Measurements from ENCODE around the gene BARX1. TPM values are rescaled to one million over a fixed set of nuclear protein-coding genes. Genes with fewer than 3 reads are reported as not detected.
"Not testable (repeated sequence)": the region's sequence is repeated elsewhere in the genome, so short reads cannot be mapped to it uniquely, and the experiment has no call there.

Gene BARX1
- total and polyA plus RNA-seq, 2 experiments from 2014 or later: not detected

DNA sequence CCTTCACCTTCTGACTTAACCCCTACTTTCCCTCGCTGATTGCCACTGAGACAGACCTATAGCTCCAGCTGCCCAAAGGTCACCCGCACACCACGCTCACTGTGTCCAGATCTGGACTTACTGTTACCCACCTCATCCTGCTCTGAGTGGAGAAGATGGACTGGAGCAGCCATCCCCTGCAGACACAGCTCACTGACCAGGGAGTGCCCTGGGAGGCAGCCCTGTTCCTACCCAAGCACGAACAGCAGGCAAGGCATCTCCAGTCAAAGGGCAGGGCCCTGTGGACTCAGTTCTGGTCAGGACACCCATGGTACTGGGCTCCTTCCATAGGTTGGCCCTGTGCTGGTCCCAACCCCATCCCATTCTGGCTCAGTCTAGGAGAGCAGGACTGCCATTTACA is 9.5 kb upstream of the BARX1 start:
- no peaks in the 10 kb centered on the region for H3K79me2 ChIP-seq (ENCODE audit: insufficient read depth)
- no peak for DNase-seq
- H3K4me1 ChIP-seq (ENCODE audit: insufficient read depth): peaks cover 6% of the 10 kb centered on the region; the same call in 1 of the 2 replicates
- H3K4me2 ChIP-seq (ENCODE audit: unreplicated experiment): no peak overlapping the region
- TF ChIP-seq EZH2 (IDR thresholded peaks at IDR 0.05; ENCODE audit: insufficient read depth, poor library complexity, severe bottlenecking): no peak
- TF ChIP-seq EZH2phosphoT487 (IDR thresholded peaks at IDR 0.05; ENCODE audit: insufficient read depth, low read depth): no peak
- H3K9ac ChIP-seq: no peak overlapping the region
- H3K36me3 ChIP-seq (ENCODE audit: low read depth): no peaks in the 10 kb centered on the region
- H3K4me3 ChIP-seq: no peak overlapping the region
- peaks cover 14% of the 10 kb centered on the region for H3K27me3 ChIP-seq (replicated peaks; ENCODE audit: insufficient read depth)
- H3K27ac ChIP-seq: no peak overlapping the region
- in situ Hi-C loops (cut with MboI): loop anchor here (10.0 kb wide), 1 partner anchor 280 kb away; no protein-coding TSS in a partner anchor
- no peaks in the 10 kb centered on the region for H4K20me1 ChIP-seq (ENCODE audit: insufficient read depth)
- 82 to 87% methylated on average over 4 of the region's 4 CpGs for WGBS, 2 experiments (ENCODE audit: low coverage in 1 of 2, low lambda C conversion rate in 2 of 2, missing lambda C conversion rate in 2 of 2)
- H3K9me3 ChIP-seq (ENCODE audit: low read depth): no peaks in the 10 kb centered on the region
- no peaks in the 10 kb centered on the region for H3K9me2 ChIP-seq (ENCODE audit: insufficient read depth)
- H2AFZ ChIP-seq: no peak overlapping the region
- H3F3A ChIP-seq (ENCODE audit: insufficient read depth): peaks cover 11% of the 10 kb centered on the region; the same call in 1 of the 2 replicates

DNA sequence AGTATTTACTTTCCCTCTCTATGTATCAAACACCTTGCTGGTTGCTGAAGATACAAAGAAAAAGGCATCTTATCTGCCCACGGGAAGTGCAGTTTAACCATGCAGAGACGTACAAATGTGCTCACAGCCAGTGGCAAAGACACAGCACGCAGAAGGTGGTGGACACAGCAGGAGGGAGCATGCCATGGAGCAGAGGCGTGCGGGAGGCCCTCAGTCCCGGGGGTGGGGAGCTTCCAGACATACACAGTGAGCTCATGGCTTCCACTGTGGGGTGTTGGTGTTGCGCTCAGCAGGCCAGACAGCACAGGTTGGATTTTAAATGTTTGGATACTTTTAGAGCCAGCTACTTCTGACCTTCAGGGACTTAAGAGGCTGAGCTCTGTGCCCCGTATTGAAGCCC is 8.8 kb upstream of the BARX1 start:
- in situ Hi-C loops (cut with MboI): loop anchor here (10.0 kb wide), 1 partner anchor 279 kb away; no protein-coding TSS in a partner anchor

DNA sequence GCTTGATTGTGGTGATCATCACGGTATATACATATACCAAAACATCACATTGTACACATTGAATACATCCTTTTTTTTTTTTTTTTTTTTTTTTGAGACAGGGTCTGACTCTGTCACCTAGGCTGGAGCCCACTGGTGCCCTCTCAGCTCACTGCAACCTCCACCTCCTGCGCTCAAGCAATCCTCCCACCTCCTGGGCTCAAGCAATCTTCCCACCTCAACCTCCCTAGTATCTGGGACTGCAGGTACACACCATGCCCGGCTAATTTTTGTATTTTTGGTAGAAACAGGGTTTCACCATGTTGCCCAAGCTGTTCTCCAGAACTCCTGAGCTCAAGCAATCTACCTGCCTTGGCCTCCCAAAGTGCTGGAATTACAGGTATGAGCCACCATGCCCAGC is 8.3 kb upstream of the BARX1 start:
- 44 to 45% methylated on average over 3 of the region's 3 CpGs for WGBS, 2 experiments (ENCODE audit: low coverage in 1 of 2, low lambda C conversion rate in 2 of 2, missing lambda C conversion rate in 2 of 2)
- H3K27ac ChIP-seq; H3K4me1 ChIP-seq (ENCODE audit: insufficient read depth); H3K9ac ChIP-seq; H3K9me3 ChIP-seq (ENCODE audit: low read depth); DNase-seq; H3K36me3 ChIP-seq (ENCODE audit: low read depth); H3K79me2 ChIP-seq (ENCODE audit: insufficient read depth); H3K9me2 ChIP-seq (ENCODE audit: insufficient read depth); H3K4me2 ChIP-seq (ENCODE audit: unreplicated experiment); H4K20me1 ChIP-seq (ENCODE audit: insufficient read depth); H3K4me3 ChIP-seq: not testable (repeated sequence)
- 0 out of 2 replicates have a peak overlapping the region, but pooled peaks have one; percentile 26 for H2AFZ ChIP-seq
- peaks cover 11% of the 10 kb centered on the region; the same call in 1 of the 2 replicates for H3F3A ChIP-seq (ENCODE audit: insufficient read depth)
- in situ Hi-C loops (cut with MboI): loop anchor here (10.0 kb wide), 1 partner anchor 279 kb away; no protein-coding TSS in a partner anchor
- peaks cover 26% of the 10 kb centered on the region for H3K27me3 ChIP-seq (replicated peaks; ENCODE audit: insufficient read depth)

More for the DNA sequence above, 8.8 kb upstream of the BARX1 start:
- DNase-seq: no peak
- H2AFZ ChIP-seq: no peak overlapping the region
- WGBS, 2 experiments (ENCODE audit: low coverage in 1 of 2, low lambda C conversion rate in 2 of 2, missing lambda C conversion rate in 2 of 2): 29 to 33% methylated on average over 7 to 8 of the region's 8 CpGs
- TF ChIP-seq EZH2 (IDR thresholded peaks at IDR 0.05; ENCODE audit: insufficient read depth, poor library complexity, severe bottlenecking) (no peak), EZH2phosphoT487 (IDR thresholded peaks at IDR 0.05; ENCODE audit: insufficient read depth, low read depth) (no peak)
- H3K9me2 ChIP-seq (ENCODE audit: insufficient read depth): no peaks in the 10 kb centered on the region
- H3K9me3 ChIP-seq (ENCODE audit: low read depth): no peaks in the 10 kb centered on the region
- no peak overlapping the region for H3K27ac ChIP-seq
- H3F3A ChIP-seq (ENCODE audit: insufficient read depth): peaks cover 11% of the 10 kb centered on the region; the same call in 1 of the 2 replicates
- peaks cover 21% of the 10 kb centered on the region for H3K27me3 ChIP-seq (replicated peaks; ENCODE audit: insufficient read depth)
- no peaks in the 10 kb centered on the region for H4K20me1 ChIP-seq (ENCODE audit: insufficient read depth)
- peaks cover 6% of the 10 kb centered on the region; the same call in 1 of the 2 replicates for H3K4me1 ChIP-seq (ENCODE audit: insufficient read depth)
- H3K36me3 ChIP-seq (ENCODE audit: low read depth): no peaks in the 10 kb centered on the region
- H3K9ac ChIP-seq: no peak overlapping the region
- no peak overlapping the region for H3K4me3 ChIP-seq
- H3K79me2 ChIP-seq (ENCODE audit: insufficient read depth): no peaks in the 10 kb centered on the region
- H3K4me2 ChIP-seq (ENCODE audit: unreplicated experiment): no peak overlapping the region

DNA sequence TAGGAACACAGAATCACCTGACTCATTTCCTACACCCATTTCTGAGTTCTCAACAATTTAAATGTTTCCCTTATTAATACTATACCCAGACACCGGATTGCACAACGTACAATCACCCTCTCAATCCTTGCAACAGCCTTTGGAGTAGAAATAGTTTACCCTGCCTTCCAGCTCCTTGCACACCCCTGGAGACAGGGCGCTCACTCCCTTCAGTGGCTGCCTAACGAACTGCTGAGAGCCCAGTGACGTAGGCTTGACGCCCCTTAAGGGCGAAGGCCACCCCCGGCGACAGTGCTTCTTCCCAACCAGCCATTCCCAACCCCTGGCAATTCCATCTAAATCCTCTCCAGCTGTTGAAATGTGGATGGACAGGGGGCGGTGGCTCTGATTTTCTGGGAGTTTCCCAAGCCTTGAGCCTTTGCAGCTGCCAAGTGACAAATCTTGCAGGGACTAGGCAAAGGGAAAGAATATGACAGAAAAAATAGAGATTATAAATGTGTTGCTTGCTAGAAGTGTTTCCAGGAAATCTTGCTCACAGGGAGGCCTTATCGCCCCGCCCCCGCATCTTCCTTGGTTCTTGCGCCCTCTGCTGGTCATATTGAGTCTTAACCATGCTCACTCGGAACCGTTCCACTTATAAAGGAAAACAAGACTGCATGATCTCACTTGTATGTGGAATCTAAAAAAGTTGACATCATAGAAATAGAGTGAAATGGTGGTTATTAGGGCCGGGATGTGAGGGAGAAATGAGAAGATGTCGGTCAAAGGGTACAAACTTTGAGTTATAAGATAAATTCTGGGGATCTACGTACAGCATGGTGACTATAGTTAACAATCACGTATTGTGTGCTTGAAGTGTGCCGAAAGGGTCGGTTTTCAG is 7.6 kb upstream of the BARX1 start:
- H3K9me3 ChIP-seq (ENCODE audit: low read depth): no peaks in the 10 kb centered on the region
- no peak overlapping the region for H3K4me2 ChIP-seq (ENCODE audit: unreplicated experiment)
- H3K9ac ChIP-seq: no peak overlapping the region
- no peaks in the 10 kb centered on the region for H3K36me3 ChIP-seq (ENCODE audit: low read depth)
- H3K79me2 ChIP-seq (ENCODE audit: insufficient read depth): no peaks in the 10 kb centered on the region
- H3K27me3 ChIP-seq (replicated peaks; ENCODE audit: insufficient read depth): peaks cover 32% of the 10 kb centered on the region
- no peaks in the 10 kb centered on the region for H4K20me1 ChIP-seq (ENCODE audit: insufficient read depth)
- peaks cover 11% of the 10 kb centered on the region; the same call in 1 of the 2 replicates for H3F3A ChIP-seq (ENCODE audit: insufficient read depth)
- H2AFZ ChIP-seq: 0 out of 2 replicates have a peak overlapping the region, but pooled peaks have one; percentile 26
- H3K9me2 ChIP-seq (ENCODE audit: insufficient read depth): no peaks in the 10 kb centered on the region
- H3K4me3 ChIP-seq: no peak overlapping the region
- TF ChIP-seq EZH2 (IDR thresholded peaks at IDR 0.05; ENCODE audit: insufficient read depth, poor library complexity, severe bottlenecking): no peak
- TF ChIP-seq EZH2phosphoT487 (IDR thresholded peaks at IDR 0.05; ENCODE audit: insufficient read depth, low read depth): no peak
- no peak overlapping the region for H3K27ac ChIP-seq
- WGBS, 2 experiments (ENCODE audit: low coverage in 1 of 2, low lambda C conversion rate in 2 of 2, missing lambda C conversion rate in 2 of 2): 9 to 11% methylated on average over 22 of the region's 22 CpGs
- DNase-seq: peak; percentile 95
- in situ Hi-C loops (cut with MboI): loop anchor here (10.0 kb wide), 1 partner anchor 278 kb away; no protein-coding TSS in a partner anchor
- H3K4me1 ChIP-seq (ENCODE audit: insufficient read depth): peaks cover 6% of the 10 kb centered on the region; the same call in 1 of the 2 replicates

Data from GM23248 (cell line).